WTC11 (cell line): ENCODE data around the gene CPA4.

Experiments used
- GABPB1 ChIP-seq: sonication (generic); formaldehyde crosslinking; IDR thresholded peaks from 2 replicates; pipeline ENCODE4 v1.8.1; 2023; ENCODE audit warnings: mild to moderate bottlenecking, missing genetic modification reagents
- JUN ChIP-seq: sonication (generic); formaldehyde crosslinking; IDR thresholded peaks from 2 replicates; pipeline ENCODE4 v1.8.0; 2023; ENCODE audit warnings: mild to moderate bottlenecking, missing genetic modification reagents
- NR3C1 ChIP-seq: sonication (generic); formaldehyde crosslinking; conservative IDR thresholded peaks from 2 replicates; pipeline ENCODE4 v1.8.1; 2023; ENCODE audit warnings: low read depth, mild to moderate bottlenecking, missing genetic modification reagents
- TCF7 ChIP-seq: sonication (generic); formaldehyde crosslinking; IDR thresholded peaks from 2 replicates; pipeline ENCODE4 v1.8.0; 2022; ENCODE audit warnings: mild to moderate bottlenecking, low read depth, missing genetic modification reagents, moderate library complexity
- TF ChIP-seq, protein P1 (sequence below): sonication (generic); formaldehyde crosslinking; IDR thresholded peaks from 2 replicates; pipeline ENCODE4 v1.8.1; 2022; ENCODE audit warnings: missing genetic modification reagents, borderline replicate concordance
- TF ChIP-seq, protein P2 (sequence below): fragments of 200-600 bp; IDR thresholded peaks from 2 replicates; pipeline ENCODE4 v1.8.0; 2022; ENCODE audit warnings: antibody characterized with exemption
- TF ChIP-seq, protein P3 (sequence below): sonication (generic); formaldehyde crosslinking; conservative IDR thresholded peaks from 2 replicates; pipeline ENCODE4 v1.8.1; 2022; ENCODE audit warnings: mild to moderate bottlenecking, missing genetic modification reagents
- TF ChIP-seq, protein P4 (sequence below): sonication (generic); formaldehyde crosslinking; IDR thresholded peaks from 2 replicates; pipeline ENCODE4 v1.8.1; 2022; ENCODE audit warnings: low read depth, missing genetic modification reagents, borderline replicate concordance

DNA sequence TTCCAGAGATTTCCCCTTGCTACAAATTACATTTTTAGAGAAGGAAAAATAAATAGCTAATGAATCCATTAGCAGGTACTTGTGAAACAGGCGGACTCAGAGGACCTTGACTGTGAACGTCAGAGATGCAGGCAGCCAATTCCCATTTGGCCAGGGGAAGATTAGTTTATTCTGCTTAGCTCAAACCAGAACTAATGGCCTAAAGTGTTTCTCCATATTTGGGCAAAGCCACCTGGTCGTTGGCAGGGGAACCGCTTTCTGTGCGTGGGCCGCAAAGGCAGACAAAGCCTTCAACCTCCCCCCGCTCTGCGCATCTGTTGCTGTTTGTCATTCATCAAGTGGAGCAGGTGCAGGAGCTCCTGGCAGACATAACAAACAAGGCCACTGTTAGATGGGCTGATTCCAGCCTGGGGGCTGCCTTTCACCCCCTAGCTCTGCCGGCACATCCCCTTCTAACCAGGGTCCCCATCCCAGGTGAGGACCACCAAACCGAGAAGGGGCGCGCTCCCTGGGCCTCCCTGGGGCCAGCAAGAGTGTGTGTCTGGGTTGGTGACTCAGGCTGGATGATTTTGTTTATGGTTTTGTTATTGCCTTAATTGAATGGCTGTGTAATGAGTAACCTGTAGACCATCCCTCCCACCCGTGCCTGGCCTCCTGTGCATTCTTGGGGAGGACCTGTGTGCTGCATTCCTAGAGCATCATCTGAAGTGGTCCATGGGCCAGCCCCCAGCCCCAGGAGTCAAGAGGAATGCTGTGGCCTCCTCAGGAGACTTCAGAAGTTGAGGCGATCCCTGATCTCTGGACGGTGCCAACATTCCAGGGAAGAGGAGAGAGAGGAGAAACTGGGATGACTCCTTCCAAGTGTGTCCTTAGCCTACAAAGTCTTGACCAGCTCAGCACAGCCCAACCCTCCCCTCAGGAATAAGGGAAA lies 72.8 kb downstream of the CPA4 start:
- TF ChIP-seq, protein P1, sequence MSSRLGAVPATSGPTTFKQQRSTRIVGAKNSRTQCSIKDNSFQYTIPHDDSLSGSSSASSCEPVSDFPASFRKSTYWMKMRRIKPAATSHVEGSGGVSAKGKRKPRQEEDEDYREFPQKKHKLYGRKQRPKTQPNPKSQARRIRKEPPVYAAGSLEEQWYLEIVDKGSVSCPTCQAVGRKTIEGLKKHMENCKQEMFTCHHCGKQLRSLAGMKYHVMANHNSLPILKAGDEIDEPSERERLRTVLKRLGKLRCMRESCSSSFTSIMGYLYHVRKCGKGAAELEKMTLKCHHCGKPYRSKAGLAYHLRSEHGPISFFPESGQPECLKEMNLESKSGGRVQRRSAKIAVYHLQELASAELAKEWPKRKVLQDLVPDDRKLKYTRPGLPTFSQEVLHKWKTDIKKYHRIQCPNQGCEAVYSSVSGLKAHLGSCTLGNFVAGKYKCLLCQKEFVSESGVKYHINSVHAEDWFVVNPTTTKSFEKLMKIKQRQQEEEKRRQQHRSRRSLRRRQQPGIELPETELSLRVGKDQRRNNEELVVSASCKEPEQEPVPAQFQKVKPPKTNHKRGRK (CRISPR knock-in tag) = no peak
- TF ChIP-seq, protein P2, sequence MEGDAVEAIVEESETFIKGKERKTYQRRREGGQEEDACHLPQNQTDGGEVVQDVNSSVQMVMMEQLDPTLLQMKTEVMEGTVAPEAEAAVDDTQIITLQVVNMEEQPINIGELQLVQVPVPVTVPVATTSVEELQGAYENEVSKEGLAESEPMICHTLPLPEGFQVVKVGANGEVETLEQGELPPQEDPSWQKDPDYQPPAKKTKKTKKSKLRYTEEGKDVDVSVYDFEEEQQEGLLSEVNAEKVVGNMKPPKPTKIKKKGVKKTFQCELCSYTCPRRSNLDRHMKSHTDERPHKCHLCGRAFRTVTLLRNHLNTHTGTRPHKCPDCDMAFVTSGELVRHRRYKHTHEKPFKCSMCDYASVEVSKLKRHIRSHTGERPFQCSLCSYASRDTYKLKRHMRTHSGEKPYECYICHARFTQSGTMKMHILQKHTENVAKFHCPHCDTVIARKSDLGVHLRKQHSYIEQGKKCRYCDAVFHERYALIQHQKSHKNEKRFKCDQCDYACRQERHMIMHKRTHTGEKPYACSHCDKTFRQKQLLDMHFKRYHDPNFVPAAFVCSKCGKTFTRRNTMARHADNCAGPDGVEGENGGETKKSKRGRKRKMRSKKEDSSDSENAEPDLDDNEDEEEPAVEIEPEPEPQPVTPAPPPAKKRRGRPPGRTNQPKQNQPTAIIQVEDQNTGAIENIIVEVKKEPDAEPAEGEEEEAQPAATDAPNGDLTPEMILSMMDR = no peak
- TF ChIP-seq, protein P3, sequence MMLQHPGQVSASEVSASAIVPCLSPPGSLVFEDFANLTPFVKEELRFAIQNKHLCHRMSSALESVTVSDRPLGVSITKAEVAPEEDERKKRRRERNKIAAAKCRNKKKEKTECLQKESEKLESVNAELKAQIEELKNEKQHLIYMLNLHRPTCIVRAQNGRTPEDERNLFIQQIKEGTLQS = no peak
- TF ChIP-seq, protein P4, sequence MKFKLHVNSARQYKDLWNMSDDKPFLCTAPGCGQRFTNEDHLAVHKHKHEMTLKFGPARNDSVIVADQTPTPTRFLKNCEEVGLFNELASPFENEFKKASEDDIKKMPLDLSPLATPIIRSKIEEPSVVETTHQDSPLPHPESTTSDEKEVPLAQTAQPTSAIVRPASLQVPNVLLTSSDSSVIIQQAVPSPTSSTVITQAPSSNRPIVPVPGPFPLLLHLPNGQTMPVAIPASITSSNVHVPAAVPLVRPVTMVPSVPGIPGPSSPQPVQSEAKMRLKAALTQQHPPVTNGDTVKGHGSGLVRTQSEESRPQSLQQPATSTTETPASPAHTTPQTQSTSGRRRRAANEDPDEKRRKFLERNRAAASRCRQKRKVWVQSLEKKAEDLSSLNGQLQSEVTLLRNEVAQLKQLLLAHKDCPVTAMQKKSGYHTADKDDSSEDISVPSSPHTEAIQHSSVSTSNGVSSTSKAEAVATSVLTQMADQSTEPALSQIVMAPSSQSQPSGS (CRISPR knock-in tag) = no peak
- TF ChIP-seq NR3C1 (CRISPR knock-in tag) (no peak), GABPB1 (no peak), TCF7 (no peak), JUN (CRISPR knock-in tag) (no peak)
